Loucy (cell line): ENCODE results near the gene RAN.
A peak's percentile ranks its signal among the peaks of the same experiment; 100 is the strongest.

Experiments used
- H2AFZ ChIP-seq: fragments of 200-600 bp; sonication (generic); 2 replicates; pipeline ENCODE4 v1.6.0; 2016; ENCODE audit warnings: antibody characterized with exemption, mild to moderate bottlenecking, low read length, moderate library complexity
- H3F3A ChIP-seq: fragments of 200-600 bp; 2 replicates; pipeline ENCODE4 v1.6.0; 2016; ENCODE audit warnings: antibody characterized with exemption, low read depth, mild to moderate bottlenecking
- H3K27me3 ChIP-seq: fragments of 200-600 bp; sonication (generic); 2 replicates; pipeline ENCODE4 v1.6.1; 2014; ENCODE audit warnings: low read length, mild to moderate bottlenecking; ENCODE audit not compliant: insufficient read depth, poor library complexity, severe bottlenecking
- H3K36me3 ChIP-seq: fragments of 200-600 bp; sonication (generic); 2 replicates; pipeline ENCODE4 v1.6.1; 2016; ENCODE audit warnings: low read length; ENCODE audit not compliant: insufficient read depth
- H3K4me1 ChIP-seq: fragments of 200-600 bp; sonication (generic); 2 replicates; pipeline ENCODE4 v1.5.1; 2014; ENCODE audit warnings: low read length, mild to moderate bottlenecking; ENCODE audit not compliant: insufficient read depth, poor library complexity, severe bottlenecking
- H3K4me2 ChIP-seq: fragments of 200-600 bp; sonication (generic); 2 replicates; pipeline ENCODE4 v1.6.0; 2014; ENCODE audit warnings: antibody characterized with exemption, low read length, low read depth, mild to moderate bottlenecking; ENCODE audit not compliant: poor library complexity, severe bottlenecking
- H3K4me3 ChIP-seq: fragments of 200-600 bp; sonication (generic); 2 replicates; pipeline ENCODE4 v1.5.1; 2014; ENCODE audit warnings: low read length, mild to moderate bottlenecking, mixed read lengths; ENCODE audit not compliant: poor library complexity, severe bottlenecking
- H3K79me2 ChIP-seq: fragments of 200-600 bp; sonication (generic); 2 replicates; pipeline ENCODE4 v1.6.1; 2014; ENCODE audit warnings: low read length; ENCODE audit not compliant: insufficient read depth
- H3K9ac ChIP-seq: fragments of 200-600 bp; sonication (generic); 2 replicates; pipeline ENCODE4 v1.6.0; 2014; ENCODE audit warnings: mild to moderate bottlenecking, low read depth, low read length, moderate library complexity; ENCODE audit not compliant: poor library complexity, severe bottlenecking
- H3K9me2 ChIP-seq: fragments of 200-600 bp; sonication (generic); replicated peaks from 2 replicates; pipeline ENCODE4 v1.6.1; 2016; ENCODE audit warnings: low read depth, low read length, mixed read lengths
- H3K9me3 ChIP-seq: fragments of 200-600 bp; sonication (generic); 2 replicates; pipeline ENCODE4 v1.6.1; 2014; ENCODE audit warnings: mild to moderate bottlenecking, antibody characterized with exemption, low read length, low read depth; ENCODE audit not compliant: insufficient read depth
- H4K20me1 ChIP-seq: fragments of 200-600 bp; sonication (generic); 2 replicates; pipeline ENCODE4 v1.6.0; 2014; ENCODE audit warnings: antibody characterized with exemption, low read length, mild to moderate bottlenecking; ENCODE audit not compliant: insufficient read depth, poor library complexity, severe bottlenecking
- CTCF ChIP-seq: fragments of 200-600 bp; sonication (generic); conservative IDR thresholded peaks from 2 replicates; pipeline ENCODE4 v1.5.1; 2014; ENCODE audit warnings: mild to moderate bottlenecking, antibody characterized with exemption, low read length
- EZH2phosphoT487 ChIP-seq: fragments of 200-600 bp; IDR thresholded peaks from 2 replicates; pipeline ENCODE4 v1.6.1; 2018; ENCODE audit warnings: antibody characterized with exemption, mild to moderate bottlenecking, moderate library complexity, borderline replicate concordance

RAN gene

GRCh38 chr12:130871286-130872178 lies at the start of gene RAN:
TSS of gene RAN (plus strand) at chr12:130872066. CDS start at chr12:130872594, 528 bp downstream.
- Histone ChIP-seq H4K20me1 (peaks cover 42% of the 10 kb centered on the region), H3K4me3 (peak within 1 kb of the TSS; percentile 99), H3F3A (no peaks in the 10 kb centered on the region), H2AFZ (peak within 1 kb of the TSS; percentile 87), H3K9me2 (no peaks in the 10 kb centered on the region), H3K9me3 (no peaks in the 10 kb centered on the region), H3K27me3 (peaks cover 9% of the 10 kb centered on the region), H3K79me2 (peaks cover 53% of the 10 kb centered on the region), H3K9ac (peak within 1 kb of the TSS; percentile 97), H3K4me1 (peaks cover 33% of the 10 kb centered on the region), H3K4me2 (peak within 1 kb of the TSS; percentile 96), H3K36me3 (peaks cover 41% of the 10 kb centered on the region)
- TF ChIP-seq EZH2phosphoT487 (no peak), CTCF (no peak)

GRCh38 chr12:130825771-130826150 lies 46.1 kb upstream of the RAN start:
- H3K79me2 ChIP-seq = no peaks in the 10 kb centered on the region
- no peak overlapping the region for H2AFZ ChIP-seq
- no peak overlapping the region for H3K4me3 ChIP-seq
- H4K20me1 ChIP-seq = no peaks in the 10 kb centered on the region
- no peaks in the 10 kb centered on the region for H3F3A ChIP-seq
- no peak overlapping the region for H3K4me2 ChIP-seq
- peaks cover 14% of the 10 kb centered on the region; the same call in 1 of the 2 replicates for H3K36me3 ChIP-seq
- H3K9me2 ChIP-seq = no peaks in the 10 kb centered on the region
- no peaks in the 10 kb centered on the region for H3K27me3 ChIP-seq
- H3K4me1 ChIP-seq = no peaks in the 10 kb centered on the region
- TF ChIP-seq EZH2phosphoT487 (no peak), CTCF (no peak)
- H3K9me3 ChIP-seq = no peaks in the 10 kb centered on the region
- no peak overlapping the region for H3K9ac ChIP-seq

- no peak overlapping the region for H3K4me2 ChIP-seq
- H4K20me1 ChIP-seq = no peaks in the 10 kb centered on the region
- no peaks in the 10 kb centered on the region for H3K9me2 ChIP-seq
- no peak overlapping the region for H3K4me3 ChIP-seq
- H3F3A ChIP-seq = no peaks in the 10 kb centered on the region
- H3K9ac ChIP-seq = no peak overlapping the region
- no peaks in the 10 kb centered on the region for H3K4me1 ChIP-seq
- H3K36me3 ChIP-seq = peaks cover 9% of the 10 kb centered on the region; the same call in 1 of the 2 replicates
- no peaks in the 10 kb centered on the region for H3K79me2 ChIP-seq
- H3K27me3 ChIP-seq = no peaks in the 10 kb centered on the region
- peak; percentile 81 for TF ChIP-seq CTCF
- no peak for TF ChIP-seq EZH2phosphoT487
- no peak overlapping the region for H2AFZ ChIP-seq
- H3K9me3 ChIP-seq = no peaks in the 10 kb centered on the region
Measured at GRCh38 chr12:130826151-130826801, 45.6 kb upstream of the RAN start.
